OCI-LY3 (cell line): ENCODE data around the gene PXDC1.

Experiments used
- H2AFZ ChIP-seq: fragments of 200-600, 300-600 bp; shearing (Covaris generic); 2 replicates; pipeline ENCODE4 v1.6.0; 2014; ENCODE audit warnings: antibody characterized with exemption, low read depth, low read length
- H3K27ac ChIP-seq: fragments of 200-600, 300-600 bp; sonication (generic); 2 replicates; pipeline ENCODE4 v1.5.1; 2014; ENCODE audit warnings: mild to moderate bottlenecking, low read length, moderate library complexity, mixed read lengths
- H3K27me3 ChIP-seq: fragments of 200-600, 300-600 bp; sonication (generic); 2 replicates; pipeline ENCODE4 v1.6.1; 2014; ENCODE audit warnings: low read depth, low read length, mixed read lengths
- H3K36me3 ChIP-seq: fragments of 200-600, 300-600 bp; sonication (generic); replicated peaks from 2 replicates; pipeline ENCODE3; 2014; ENCODE audit warnings: low read depth, low read length, mixed read lengths
- H3K4me1 ChIP-seq: fragments of 300-600, 200-600 bp; sonication (generic); 2 replicates; pipeline ENCODE4 v1.6.1; 2014; ENCODE audit warnings: low read length, mixed read lengths
- H3K4me2 ChIP-seq: fragments of 200-600, 300-600 bp; sonication (generic); 2 replicates; pipeline ENCODE4 v1.6.1; 2014; ENCODE audit warnings: low read length, mixed read lengths
- H3K4me3 ChIP-seq: fragments of 300-600, 200-600 bp; sonication (generic); 2 replicates; pipeline ENCODE4 v1.5.1; 2014; ENCODE audit warnings: antibody characterized with exemption, mild to moderate bottlenecking, low read length, moderate library complexity
- H3K79me2 ChIP-seq: fragments of 300-600, 200-600 bp; shearing (Covaris generic); 2 replicates; pipeline ENCODE4 v1.6.1; 2014; ENCODE audit warnings: mild to moderate bottlenecking, low read length, mixed read lengths
- H3K9ac ChIP-seq: fragments of 300-600, 200-600 bp; shearing (Covaris generic); 2 replicates; pipeline ENCODE4 v1.6.0; 2014; ENCODE audit warnings: mild to moderate bottlenecking, low read length, moderate library complexity
- H3K9me3 ChIP-seq: fragments of 200-600, 300-600 bp; shearing (Covaris generic); 2 replicates; pipeline ENCODE4 v1.6.1; 2014; ENCODE audit warnings: low read length, mixed read lengths; ENCODE audit not compliant: insufficient read depth
- H4K20me1 ChIP-seq: fragments of 200-600, 300-600 bp; sonication (generic); 2 replicates; pipeline ENCODE4 v1.6.1; 2016; ENCODE audit warnings: low read length, mixed read lengths; ENCODE audit not compliant: insufficient read depth
- EZH2phosphoT487 ChIP-seq: fragments of 200-600 bp; shearing (Covaris generic); IDR thresholded peaks from 2 replicates; pipeline ENCODE4 v1.6.1; 2018; ENCODE audit warnings: antibody characterized with exemption, mixed run types, low read depth
- TF ChIP-seq, protein P1 (sequence below): fragments of 200-600, 300-600 bp; sonication (generic); IDR thresholded peaks from 2 replicates; pipeline ENCODE4 v1.5.1; 2014; ENCODE audit warnings: antibody characterized with exemption, low read length, low read depth

Gene PXDC1

DNA sequence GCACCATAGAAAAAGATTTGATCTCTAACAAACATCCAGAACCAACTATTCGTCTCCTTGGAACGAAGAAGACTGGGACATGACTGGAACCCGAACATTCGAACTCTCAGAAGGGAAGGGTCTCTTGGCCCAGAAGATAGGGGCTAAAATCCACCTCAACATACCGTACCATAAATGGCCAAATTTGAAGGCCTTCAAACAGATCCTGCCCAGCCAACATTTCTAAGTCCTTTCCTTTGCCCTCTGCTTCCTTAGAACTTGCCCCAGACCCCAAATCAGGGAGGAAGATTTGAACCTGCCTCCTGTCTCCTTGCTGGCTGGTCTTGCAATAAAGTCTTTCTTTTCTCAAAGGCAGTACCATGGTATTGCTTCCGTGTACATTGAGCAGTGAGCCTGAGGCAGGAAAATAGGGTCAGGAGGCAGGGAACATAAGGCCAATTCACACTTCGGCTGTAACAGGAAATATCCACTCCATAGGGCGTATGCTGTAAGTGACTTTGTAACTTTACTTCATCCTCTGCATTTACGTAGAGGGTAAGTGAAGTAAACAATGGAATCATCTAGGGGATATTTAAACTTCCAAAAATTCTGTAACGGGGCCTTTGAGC lies 1.8 kb upstream of the PXDC1 start:
- Histone ChIP-seq H3K4me1 (peaks cover 3% of the 10 kb centered on the region), H4K20me1 (no peaks in the 10 kb centered on the region), H2AFZ (no peak overlapping the region), H3K36me3 (no peaks in the 10 kb centered on the region), H3K27me3 (no peaks in the 10 kb centered on the region), H3K27ac (no peak overlapping the region), H3K79me2 (no peaks in the 10 kb centered on the region), H3K4me3 (no peak overlapping the region), H3K9me3 (no peaks in the 10 kb centered on the region), H3K4me2 (no peak overlapping the region), H3K9ac (no peak overlapping the region)
- TF ChIP-seq, protein P1, sequence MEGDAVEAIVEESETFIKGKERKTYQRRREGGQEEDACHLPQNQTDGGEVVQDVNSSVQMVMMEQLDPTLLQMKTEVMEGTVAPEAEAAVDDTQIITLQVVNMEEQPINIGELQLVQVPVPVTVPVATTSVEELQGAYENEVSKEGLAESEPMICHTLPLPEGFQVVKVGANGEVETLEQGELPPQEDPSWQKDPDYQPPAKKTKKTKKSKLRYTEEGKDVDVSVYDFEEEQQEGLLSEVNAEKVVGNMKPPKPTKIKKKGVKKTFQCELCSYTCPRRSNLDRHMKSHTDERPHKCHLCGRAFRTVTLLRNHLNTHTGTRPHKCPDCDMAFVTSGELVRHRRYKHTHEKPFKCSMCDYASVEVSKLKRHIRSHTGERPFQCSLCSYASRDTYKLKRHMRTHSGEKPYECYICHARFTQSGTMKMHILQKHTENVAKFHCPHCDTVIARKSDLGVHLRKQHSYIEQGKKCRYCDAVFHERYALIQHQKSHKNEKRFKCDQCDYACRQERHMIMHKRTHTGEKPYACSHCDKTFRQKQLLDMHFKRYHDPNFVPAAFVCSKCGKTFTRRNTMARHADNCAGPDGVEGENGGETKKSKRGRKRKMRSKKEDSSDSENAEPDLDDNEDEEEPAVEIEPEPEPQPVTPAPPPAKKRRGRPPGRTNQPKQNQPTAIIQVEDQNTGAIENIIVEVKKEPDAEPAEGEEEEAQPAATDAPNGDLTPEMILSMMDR: no peak
- TF ChIP-seq EZH2phosphoT487: no peak

DNA sequence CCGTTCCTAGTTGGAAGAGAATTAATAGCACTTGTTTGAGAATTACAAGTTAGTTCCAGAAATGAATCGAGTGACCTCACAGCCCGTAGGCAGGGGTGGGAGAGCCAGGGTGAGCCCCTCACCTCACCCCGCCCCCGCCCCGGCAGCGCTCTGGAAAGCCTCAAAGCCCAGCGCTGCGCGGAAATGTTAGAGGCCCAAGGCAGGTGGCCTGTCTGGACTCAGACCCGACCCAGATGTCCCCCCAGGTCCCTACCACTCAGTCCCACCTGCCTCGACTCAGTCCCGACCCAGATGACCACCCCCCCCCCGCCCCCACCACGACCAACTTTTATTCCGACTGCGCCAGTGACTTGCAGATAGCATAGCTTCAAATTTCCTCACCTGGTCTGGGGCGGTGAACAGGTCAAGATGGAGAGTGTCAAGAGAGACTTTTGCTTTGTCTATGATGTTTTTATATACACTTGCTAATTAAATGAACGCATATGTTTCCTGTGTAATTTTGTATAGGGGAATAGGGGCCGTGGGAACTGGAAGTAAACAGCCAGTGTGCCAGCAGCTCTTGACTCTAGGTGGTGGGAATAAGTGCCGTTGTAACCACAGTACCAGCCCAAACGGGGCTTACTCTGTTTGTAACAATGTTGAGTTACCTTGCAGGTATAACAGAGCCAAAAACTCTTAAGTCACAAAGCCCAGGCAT lies 1.2 kb upstream of the PXDC1 start:
- Histone ChIP-seq H3K4me1 (peaks cover 7% of the 10 kb centered on the region), H3K79me2 (no peaks in the 10 kb centered on the region), H3K4me3 (no peak overlapping the region), H3K9ac (no peak overlapping the region), H4K20me1 (no peaks in the 10 kb centered on the region), H2AFZ (no peak overlapping the region), H3K9me3 (no peaks in the 10 kb centered on the region), H3K27me3 (no peaks in the 10 kb centered on the region), H3K27ac (no peak overlapping the region), H3K36me3 (no peaks in the 10 kb centered on the region), H3K4me2 (no peak overlapping the region)
- TF ChIP-seq EZH2phosphoT487: no peak
- TF ChIP-seq, protein P1: no peak

DNA sequence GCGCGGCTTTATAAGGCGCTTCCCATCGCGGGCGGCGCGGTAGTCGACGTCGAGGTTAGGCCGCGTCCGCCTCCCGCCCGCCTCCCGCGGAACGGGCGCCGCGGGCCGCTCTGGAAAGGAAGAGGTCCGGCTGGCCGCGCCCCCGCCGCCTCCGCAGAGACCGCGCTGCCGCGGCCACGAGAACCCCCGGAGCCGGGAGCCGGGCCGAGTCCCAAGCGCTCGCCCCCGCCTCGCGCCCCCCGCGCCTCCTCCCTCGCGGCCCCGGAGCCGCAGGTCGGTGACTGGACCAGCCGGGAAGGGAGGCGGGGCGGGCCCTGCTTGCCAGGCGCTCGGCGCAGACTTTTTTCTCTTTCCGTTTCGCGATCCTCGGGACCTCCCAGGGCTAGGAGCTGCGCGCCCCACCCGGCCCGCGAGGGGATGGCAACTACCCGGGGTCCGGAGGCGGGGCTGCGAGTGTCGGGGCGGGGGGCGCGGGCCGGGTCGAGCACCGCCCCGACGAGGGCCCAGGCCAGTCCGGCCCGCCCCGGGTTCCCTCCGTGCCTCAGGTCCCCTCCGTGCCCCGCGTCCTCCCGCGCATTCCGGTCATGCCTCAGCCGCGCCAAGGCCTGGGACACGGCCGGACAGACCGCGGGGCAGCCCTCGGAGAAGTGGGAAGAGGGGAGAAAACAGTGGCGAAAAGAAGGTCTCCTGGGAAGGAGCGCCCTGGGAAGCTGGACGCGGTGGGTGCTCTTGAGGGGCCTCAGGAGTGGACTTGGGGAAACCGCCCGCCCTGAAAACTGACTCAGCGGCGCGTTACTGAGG lies 417 bp upstream of the PXDC1 start:
- H3K4me2 ChIP-seq: no peak overlapping the region
- H3K9me3 ChIP-seq: no peaks in the 10 kb centered on the region
- H2AFZ ChIP-seq: no peak overlapping the region
- H4K20me1 ChIP-seq: no peaks in the 10 kb centered on the region
- no peaks in the 10 kb centered on the region for H3K79me2 ChIP-seq
- no peak overlapping the region for H3K27ac ChIP-seq
- peaks cover 11% of the 10 kb centered on the region for H3K4me1 ChIP-seq
- TF ChIP-seq, protein P1: no peak
- no peak for TF ChIP-seq EZH2phosphoT487
- H3K9ac ChIP-seq: no peak overlapping the region
- H3K27me3 ChIP-seq: no peaks in the 10 kb centered on the region
- H3K4me3 ChIP-seq: no peak overlapping the region
- no peaks in the 10 kb centered on the region for H3K36me3 ChIP-seq
